SH-SY5Y (cell line): ENCODE data around the gene CDC42EP4.

Source experiments
- GATA2 ChIP-seq: IDR thresholded peaks from 2 replicates; pipeline ENCODE4 v1.6.1; 2011; ENCODE audit warnings: mild to moderate bottlenecking, low read depth, low read length
- GATA3 ChIP-seq: IDR thresholded peaks from 2 replicates; pipeline ENCODE4 v1.6.1; 2011; ENCODE audit warnings: low read depth, mild to moderate bottlenecking, low read length, moderate library complexity

- TF ChIP-seq GATA2, result no peak
- TF ChIP-seq GATA3, result no peak
Observed at GRCh38 chr17:73261952-73262675, 49.7 kb downstream of the CDC42EP4 start.
